ENCODE results near the gene HOXA9.

Gene HOXA9

GRCh38 chr7:27187475-27188385 lies 22.4 kb upstream of the HOXA9 start:
- DNase-seq, result no peak

GRCh38 chr7:27186668-27187474 lies 21.5 kb upstream of the HOXA9 start:
- no peak for DNase-seq

GRCh38 chr7:27185854-27186667 lies 20.7 kb upstream of the HOXA9 start:
- DNase-seq, result no peak

GRCh38 chr7:27185013-27185853 lies 19.9 kb upstream of the HOXA9 start, which contains the start of gene HOXA11:
Gene HOXA11 (minus strand): TSS chr7:27185232. CDS start chr7:27185144, 88 bp downstream.
- no peak for DNase-seq

- DNase-seq, result no peak
These were observed 19.1 kb upstream of the HOXA9 start for GRCh38 chr7:27184337-27185012.

GRCh38 chr7:27183682-27184336 lies 18.5 kb upstream of the HOXA9 start:
- DNase-seq, result no peak

- no peak for DNase-seq
These were observed 17.7 kb upstream of the HOXA9 start for GRCh38 chr7:27182861-27183681.

GRCh38 chr7:27182285-27182841 lies 17.0 kb upstream of the HOXA9 start:
- DNase-seq, result no peak

GRCh38 chr7:27181795-27182275 lies 16.5 kb upstream of the HOXA9 start:
- DNase-seq, result no peak

- no peak for DNase-seq
These were observed 15.4 kb upstream of the HOXA9 start for GRCh38 chr7:27180431-27181420.

- peak; percentile 97 for DNase-seq
These were observed 14.4 kb upstream of the HOXA9 start for GRCh38 chr7:27179503-27180430.

- DNase-seq, result no peak
These were observed 13.7 kb upstream of the HOXA9 start for GRCh38 chr7:27179030-27179429.

GRCh38 chr7:27178366-27178765 lies 13.0 kb upstream of the HOXA9 start:
- DNase-seq, result no peak

- no peak for DNase-seq
These were observed 12.5 kb upstream of the HOXA9 start for GRCh38 chr7:27177795-27178320.

GRCh38 chr7:27176962-27177794 lies 11.8 kb upstream of the HOXA9 start:
- DNase-seq, result no peak

- DNase-seq, result no peak
These were observed 11.1 kb upstream of the HOXA9 start for GRCh38 chr7:27176524-27176845.

Data from 8988T (cell line).